Caco-2 (cell line): ENCODE data around the gene RPS6KC1. TPM values are rescaled to one million over a fixed set of nuclear protein-coding genes. Genes with fewer than 3 reads are reported as not detected.

Experiments
- BruUV-seq: library from RNA; stranded (reverse); fragments of 400-500 nt; replicated peaks from 2 replicates; lab custom pipeline; 2021; lab: Mats Ljungman, UMichigan
- CTCF ChIA-PET: fragments of 300-600 bp; sonication (Branson Sonifier 250); formaldehyde crosslinking; loops from one replicate; lab custom pipeline; 2022; ENCODE audit warnings: antibody characterized with exemption; lab: Charles Lee
- POLR2A ChIA-PET: fragments of 300-600 bp; sonication (Branson Sonifier 250); formaldehyde crosslinking; loops from one replicate; lab custom pipeline; 2022; ENCODE audit warnings: antibody characterized with exemption; lab: Charles Lee
- DNase-seq, 2 experiments: peaks; one replicate each; pipeline versions ENCODE4 v3.0.0 to v3.0.0-alpha.2; 2020 to 2022
- H3K27me3 ChIP-seq: replicated peaks from 2 replicates; pipeline ENCODE4 v1.6.0; 2011; ENCODE audit warnings: low read length; ENCODE audit not compliant: control insufficient read depth, insufficient read depth
- H3K36me3 ChIP-seq: 2 replicates; pipeline ENCODE4 v1.5.1; 2011; ENCODE audit warnings: low read length; ENCODE audit not compliant: control insufficient read depth, insufficient read depth
- H3K4me1 ChIP-seq: fragments of 250-450 bp; sonication (Bioruptor Pico); 2 replicates; pipeline ENCODE4 v1.5.1; 2020; ENCODE audit warnings: mild to moderate bottlenecking
- H3K4me3 ChIP-seq: 2 replicates; pipeline ENCODE4 v1.5.1; 2011; ENCODE audit warnings: low read depth, mild to moderate bottlenecking, control low read depth, low read length
- H3K9me3 ChIP-seq: fragments of 250-450 bp; sonication (Bioruptor Pico); 2 replicates; pipeline ENCODE4 v1.5.1; 2020; ENCODE audit warnings: mild to moderate bottlenecking, moderate library complexity
- H3K27ac Mint-ChIP-seq: one replicate; pipeline ENCODE4 v1.8.0; 2022; ENCODE audit warnings: mixed read lengths; ENCODE audit not compliant: unreplicated experiment
- H3K27me3 Mint-ChIP-seq: one replicate; pipeline ENCODE4 v1.8.0; 2022; ENCODE audit warnings: mixed read lengths; ENCODE audit not compliant: insufficient read depth, unreplicated experiment
- H3K36me3 Mint-ChIP-seq: one replicate; pipeline ENCODE4 v1.8.0; 2022; ENCODE audit warnings: mild to moderate bottlenecking, mixed read lengths; ENCODE audit not compliant: insufficient read depth, unreplicated experiment
- H3K4me1 Mint-ChIP-seq: one replicate; pipeline ENCODE4 v1.8.0; 2022; ENCODE audit warnings: low read depth, mixed read lengths; ENCODE audit not compliant: unreplicated experiment
- H3K4me3 Mint-ChIP-seq: one replicate; pipeline ENCODE4 v1.8.0; 2022; ENCODE audit warnings: mild to moderate bottlenecking, moderate library complexity, mixed read lengths; ENCODE audit not compliant: unreplicated experiment
- H3K9me3 Mint-ChIP-seq: one replicate; pipeline ENCODE4 v1.8.0; 2022; ENCODE audit warnings: mixed read lengths; ENCODE audit not compliant: unreplicated experiment
- CTCF ChIP-seq, 2 experiments: fragments of 200-600 bp in 1 of 2; IDR thresholded peaks; 1 replicate in 1 of 2; 2 replicates in 1 of 2; pipeline versions ENCODE4 v1.5.1 to v1.8.0; 2011 to 2022; ENCODE audit warnings: antibody characterized with exemption in 1 of 2, control low read depth in 1 of 2, inconsistent platforms in 1 of 2, low read depth in 1 of 2, low read length in 1 of 2, mild to moderate bottlenecking in 1 of 2, moderate library complexity in 1 of 2; ENCODE audit not compliant: insufficient read depth in 1 of 2, severe bottlenecking in 1 of 2, unreplicated experiment in 1 of 2
- intact Hi-C: fragments of 100-400 bp; cut with micrococcal nuclease; formaldehyde crosslinking; loops from one replicate; pipeline ENCODE4 v1.10.0; 2022; ENCODE audit not compliant: unreplicated experiment
- total RNA-seq: library from RNA; stranded (reverse); gene quantifications from 2 replicates; pipeline ENCODE4 v1.2.3, GENCODE V29; 2022

The RPS6KC1 gene
- total RNA-seq, 1 experiment from 2014 or later: 16.4 TPM

- Mint-ChIP-seq H3K4me3 (no peak overlapping the region), H3K27ac (no peak overlapping the region), H3K4me1 (peaks cover 15% of the 10 kb centered on the region), H3K27me3 (no peaks in the 10 kb centered on the region), H3K9me3 (no peaks in the 10 kb centered on the region), H3K36me3 (peaks cover 11% of the 10 kb centered on the region)
- CTCF ChIA-PET: no interaction called here
- no peak for TF ChIP-seq CTCF (IDR thresholded peaks at IDR 0.05; ENCODE audit: insufficient read depth in 1 of 2, low read depth in 1 of 2, low read length in 1 of 2, severe bottlenecking in 1 of 2, unreplicated experiment in 1 of 2)
- BruUV-seq: no TSS peak
- no peak for DNase-seq
- Histone ChIP-seq H3K4me3 (no peak overlapping the region), H3K36me3 (no peaks in the 10 kb centered on the region; the same call in 1 of the 2 replicates), H3K4me1 (peaks cover 4% of the 10 kb centered on the region; the same call in 1 of the 2 replicates), H3K27me3 (no peaks in the 10 kb centered on the region), H3K9me3 (no peaks in the 10 kb centered on the region)
- POLR2A ChIA-PET: no interaction called here
- intact Hi-C loops: no loop called here
Observed at GRCh38 chr1:213274140-213274539, 223.1 kb downstream of the RPS6KC1 start.

GRCh38 chr1:213275293-213275692, 224.3 kb downstream of the RPS6KC1 start:
- intact Hi-C loops: no loop called here
- CTCF ChIA-PET: no interaction called here
- POLR2A ChIA-PET: no interaction called here

GRCh38 chr1:213276236-213276635, 225.2 kb downstream of the RPS6KC1 start:
- peaks cover 4% of the 10 kb centered on the region; the same call in 1 of the 2 replicates for H3K4me1 ChIP-seq
- Mint-ChIP-seq H3K27me3 (no peaks in the 10 kb centered on the region), H3K27ac (no peak overlapping the region), H3K4me1 (peaks cover 7% of the 10 kb centered on the region), H3K36me3 (peaks cover 5% of the 10 kb centered on the region), H3K4me3 (no peak overlapping the region), H3K9me3 (no peaks in the 10 kb centered on the region)
- BruUV-seq: no TSS peak
- H3K9me3 ChIP-seq: no peaks in the 10 kb centered on the region
- ChIA-PET POLR2A (no interaction called here), CTCF (no interaction called here)
- no peak for TF ChIP-seq CTCF (IDR thresholded peaks at IDR 0.05; ENCODE audit: insufficient read depth in 1 of 2, low read depth in 1 of 2, low read length in 1 of 2, severe bottlenecking in 1 of 2, unreplicated experiment in 1 of 2)
- no peak overlapping the region for H3K4me3 ChIP-seq
- H3K36me3 ChIP-seq: no peaks in the 10 kb centered on the region; the same call in 1 of the 2 replicates
- H3K27me3 ChIP-seq: no peaks in the 10 kb centered on the region
- intact Hi-C loops: no loop called here
- no peak for DNase-seq

More at GRCh38 chr1:213275293-213275692, 224.3 kb downstream of the RPS6KC1 start:
- DNase-seq: no peak
- H3K9me3 ChIP-seq: no peaks in the 10 kb centered on the region
- peaks cover 4% of the 10 kb centered on the region; the same call in 1 of the 2 replicates for H3K4me1 ChIP-seq
- no peak overlapping the region for H3K4me3 ChIP-seq
- H3K27me3 ChIP-seq: no peaks in the 10 kb centered on the region
- no peak for TF ChIP-seq CTCF (IDR thresholded peaks at IDR 0.05; ENCODE audit: insufficient read depth in 1 of 2, low read depth in 1 of 2, low read length in 1 of 2, severe bottlenecking in 1 of 2, unreplicated experiment in 1 of 2)
- no TSS peak for BruUV-seq
- peaks cover 11% of the 10 kb centered on the region for H3K36me3 Mint-ChIP-seq
- no peaks in the 10 kb centered on the region for H3K27me3 Mint-ChIP-seq
- peaks cover 7% of the 10 kb centered on the region for H3K4me1 Mint-ChIP-seq
- no peak overlapping the region for H3K27ac Mint-ChIP-seq
- no peak overlapping the region for H3K4me3 Mint-ChIP-seq
- no peaks in the 10 kb centered on the region for H3K9me3 Mint-ChIP-seq
- H3K36me3 ChIP-seq: no peaks in the 10 kb centered on the region; the same call in 1 of the 2 replicates
